Lung (tissue), 12 donors: Measurements from ENCODE around the gene FBLN1. TPM values are rescaled to one million over a fixed set of nuclear protein-coding genes. Genes with fewer than 3 reads are reported as not detected.
A peak's percentile ranks its signal among the peaks of the same experiment; 100 is the strongest.

Experiments used
- ATAC-seq: fragments of 200-7000 bp; cut with Tn5 transposase; one replicate; pipeline ENCODE4 v1.9.1; 2020; ENCODE audit warnings: moderate number of reproducible peaks; ENCODE audit not compliant: insufficient read depth, low FRiP score
- DNase-seq, 3 donors: peaks; one replicate each; pipeline ENCODE4 v3.0.0-alpha.2; 2013 to 2017
- H3K27ac ChIP-seq, 2 donors: one replicate each; pipeline ENCODE4 v1.5.1; 2013; ENCODE audit warnings: mild to moderate bottlenecking in 2 of 2, moderate library complexity in 2 of 2, control low read depth in 1 of 2, inconsistent platforms in 1 of 2, low read depth in 1 of 2, low read length in 1 of 2
- H3K27me3 ChIP-seq, 3 donors: one replicate each; pipeline ENCODE4 v1.5.1; 2013; ENCODE audit warnings: low read length in 2 of 3; ENCODE audit not compliant: control insufficient read depth in 3 of 3, insufficient read depth in 3 of 3
- H3K36me3 ChIP-seq, 4 donors: one replicate each; pipeline ENCODE4 v1.5.1; 2013; ENCODE audit warnings: low read length in 4 of 4, mild to moderate bottlenecking in 1 of 4, moderate library complexity in 1 of 4; ENCODE audit not compliant: control insufficient read depth in 4 of 4, insufficient read depth in 4 of 4
- H3K4me1 ChIP-seq, 5 donors: one replicate each; pipeline ENCODE4 v1.5.1; 2013; ENCODE audit warnings: low read length in 5 of 5, mild to moderate bottlenecking in 2 of 5, moderate library complexity in 1 of 5; ENCODE audit not compliant: control insufficient read depth in 5 of 5, insufficient read depth in 5 of 5
- H3K4me3 ChIP-seq: one replicate; pipeline ENCODE4 v1.5.1; 2013; ENCODE audit warnings: mild to moderate bottlenecking, control low read depth, moderate library complexity
- H3K9ac ChIP-seq, 2 donors: one replicate each; pipeline ENCODE4 v1.5.1; 2013; ENCODE audit warnings: low read length in 2 of 2, control low read depth in 1 of 2; ENCODE audit not compliant: insufficient read depth in 1 of 2
- H3K9me3 ChIP-seq, 4 donors: one replicate each; pipeline ENCODE4 v1.5.1; 2013; ENCODE audit warnings: low read length in 3 of 4, mild to moderate bottlenecking in 1 of 4, moderate library complexity in 1 of 4; ENCODE audit not compliant: control insufficient read depth in 4 of 4, insufficient read depth in 3 of 4
- WGBS, 2 donors: extraction: QIAGEN DNeasy Blood & Tissue Kit; methylation state at CpG; one replicate each; pipeline ENCODE4 v1.1.7; 2013; 5-methylcytosine and 5-hydroxymethylcytosine counted together
- polyA plus RNA-seq, 2 donors: library from polyadenylated mRNA; stranded (reverse); fragments of 200-250 nt; gene quantifications; one replicate each; pipeline ENCODE4 v1.2.1, GENCODE V29; 2013
- total RNA-seq, 2 donors: library from RNA; depleted of rRNA in 1 of 2; stranded (reverse); fragments of >200 nt in 1 of 2; gene quantifications; one replicate each; pipeline ENCODE4 v1.2.1, GENCODE V29; 2014 to 2021
- TF ChIP-seq, protein P1 (sequence below): IDR thresholded peaks from 2 replicates; pipeline ENCODE4 v1.5.1; 2012; ENCODE audit warnings: mild to moderate bottlenecking; ENCODE audit errors: control extremely low read depth, extremely low read depth
- donor health status: control.
- donor health status: control.
- donor health status: Bipolar disorder and iron deficiency.
- donor health status: healthy.
- donor health status: DM: yes; HTN: yes; CAD: no.

FBLN1 gene
- total and polyA plus RNA-seq, 4 donors: 82.7 to 357 (median 233) TPM

DNA sequence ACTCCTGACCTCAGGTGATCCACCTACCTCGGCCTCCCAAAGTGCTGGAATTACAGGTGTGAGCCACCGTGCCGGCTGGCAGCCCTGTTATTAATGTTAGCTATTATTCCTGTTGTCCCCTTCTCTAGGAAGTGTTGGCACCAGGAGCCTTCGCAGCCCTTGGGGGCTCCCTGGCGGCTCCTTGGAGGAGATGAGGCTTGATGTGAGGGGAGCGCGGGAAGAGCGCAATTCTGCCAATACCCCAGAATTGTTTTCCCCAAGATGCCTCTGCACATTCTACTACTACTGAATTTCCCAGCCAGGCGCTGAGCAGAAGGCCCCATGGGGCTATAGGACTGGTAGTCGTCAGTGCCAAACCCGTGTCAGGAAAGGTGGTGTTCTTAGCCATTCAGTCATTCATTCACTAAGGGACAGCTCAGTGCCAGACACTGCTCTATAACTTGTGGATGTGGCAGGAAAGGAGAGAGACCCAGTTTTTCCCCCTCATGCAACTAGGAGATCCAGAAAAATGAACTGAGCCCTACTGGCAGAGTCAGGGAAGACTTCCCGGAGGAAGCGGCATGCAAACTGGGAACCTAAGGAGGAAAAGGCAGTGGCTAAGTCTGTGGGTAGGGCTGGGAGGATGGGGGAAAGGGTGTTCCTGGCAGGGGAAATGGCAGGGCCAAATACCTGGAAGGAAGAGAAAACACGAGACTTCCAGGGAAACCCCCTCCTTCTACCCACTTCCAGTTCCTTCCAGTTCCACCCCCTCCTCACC is 3.5 kb downstream of the FBLN1 start:
- peaks cover 0 to 2% (median 0%) of the 10 kb centered on the region in 4 donors for H3K9me3 ChIP-seq
- WGBS, 2 donors: 87 to 88% methylated on average over 14 of the region's 14 CpGs
- peaks cover 0 to 27% (median 8%) of the 10 kb centered on the region in 4 donors for H3K36me3 ChIP-seq
- no peak overlapping the region for H3K4me3 ChIP-seq
- TF ChIP-seq, protein P1, sequence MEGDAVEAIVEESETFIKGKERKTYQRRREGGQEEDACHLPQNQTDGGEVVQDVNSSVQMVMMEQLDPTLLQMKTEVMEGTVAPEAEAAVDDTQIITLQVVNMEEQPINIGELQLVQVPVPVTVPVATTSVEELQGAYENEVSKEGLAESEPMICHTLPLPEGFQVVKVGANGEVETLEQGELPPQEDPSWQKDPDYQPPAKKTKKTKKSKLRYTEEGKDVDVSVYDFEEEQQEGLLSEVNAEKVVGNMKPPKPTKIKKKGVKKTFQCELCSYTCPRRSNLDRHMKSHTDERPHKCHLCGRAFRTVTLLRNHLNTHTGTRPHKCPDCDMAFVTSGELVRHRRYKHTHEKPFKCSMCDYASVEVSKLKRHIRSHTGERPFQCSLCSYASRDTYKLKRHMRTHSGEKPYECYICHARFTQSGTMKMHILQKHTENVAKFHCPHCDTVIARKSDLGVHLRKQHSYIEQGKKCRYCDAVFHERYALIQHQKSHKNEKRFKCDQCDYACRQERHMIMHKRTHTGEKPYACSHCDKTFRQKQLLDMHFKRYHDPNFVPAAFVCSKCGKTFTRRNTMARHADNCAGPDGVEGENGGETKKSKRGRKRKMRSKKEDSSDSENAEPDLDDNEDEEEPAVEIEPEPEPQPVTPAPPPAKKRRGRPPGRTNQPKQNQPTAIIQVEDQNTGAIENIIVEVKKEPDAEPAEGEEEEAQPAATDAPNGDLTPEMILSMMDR: no peak
- H3K4me1 ChIP-seq: peaks cover 0 to 62% (median 18%) of the 10 kb centered on the region in 5 donors
- no peak for DNase-seq
- no peaks in the 10 kb centered on the region for H3K27me3 ChIP-seq
- H3K9ac ChIP-seq: no peak overlapping the region
- no peak for ATAC-seq
- no peak overlapping the region for H3K27ac ChIP-seq

DNA sequence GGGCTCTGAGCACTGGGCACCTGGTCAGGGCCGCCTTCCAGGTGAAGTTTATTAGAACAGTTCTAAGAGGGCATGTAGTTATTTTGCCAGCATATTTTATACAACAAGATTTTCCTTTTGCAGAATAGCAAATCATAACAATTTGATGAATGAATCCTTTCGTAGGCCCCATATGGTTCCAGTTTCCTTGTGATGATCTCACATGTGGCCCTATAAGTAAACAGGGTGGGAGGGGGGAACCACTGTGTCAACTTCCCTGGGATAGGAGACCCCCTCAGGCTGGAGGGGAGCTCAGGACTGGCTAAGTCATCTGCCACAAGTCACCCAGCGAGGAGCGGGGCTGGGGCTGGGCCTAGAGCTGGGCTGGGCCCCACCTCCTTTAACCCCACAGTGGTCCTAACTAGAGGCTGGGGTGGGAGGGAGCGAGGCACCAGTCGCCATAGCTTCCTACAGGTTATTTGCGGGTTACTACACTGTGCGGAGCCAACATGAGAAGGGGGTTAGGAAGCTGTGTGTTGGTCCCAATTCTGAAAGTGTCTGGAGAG is 4.2 kb downstream of the FBLN1 start:
- ATAC-seq (no peak), DNase-seq (peak in 1 of 3 donors; percentile 13)
- 77 to 86% methylated on average over 8 of the region's 8 CpGs for WGBS, 2 donors
- Histone ChIP-seq H3K27me3 (no peaks in the 10 kb centered on the region), H3K9ac (no peak overlapping the region), H3K9me3 (no peaks in the 10 kb centered on the region), H3K4me3 (no peak overlapping the region), H3K27ac (no peak overlapping the region), H3K36me3 (peaks cover 0 to 27% (median 8%) of the 10 kb centered on the region in 4 donors), H3K4me1 (peaks cover 0 to 66% (median 19%) of the 10 kb centered on the region in 5 donors)
- TF ChIP-seq, protein P1: no peak

DNA sequence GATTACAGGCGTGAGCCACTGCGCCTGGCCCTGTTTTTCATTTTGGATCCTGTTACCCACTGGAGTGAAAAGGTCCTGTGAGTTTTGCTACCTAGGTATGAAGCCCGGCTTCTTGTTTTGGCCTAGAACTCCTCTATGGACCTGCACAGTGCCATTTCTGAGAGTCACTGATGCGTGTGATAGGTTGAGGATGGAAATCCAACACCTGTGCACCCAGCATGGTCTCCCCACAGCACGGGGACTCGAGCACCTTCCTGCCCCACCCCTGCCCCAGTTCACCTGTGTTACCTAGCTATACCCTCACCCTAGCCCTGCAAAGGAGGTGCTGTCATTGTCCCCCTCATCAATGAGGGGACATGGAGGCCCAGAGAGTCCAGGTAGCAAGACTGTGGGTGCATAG is 5.1 kb downstream of the FBLN1 start:
- peak in 1 of 3 donors; percentile 8 for DNase-seq
- TF ChIP-seq, protein P1: no peak
- ATAC-seq: no peak
- H3K27me3 ChIP-seq: no peaks in the 10 kb centered on the region
- no peaks in the 10 kb centered on the region for H3K9me3 ChIP-seq
- H3K9ac ChIP-seq: no peak overlapping the region
- H3K36me3 ChIP-seq: peaks cover 0 to 27% (median 8%) of the 10 kb centered on the region in 4 donors
- H3K4me3 ChIP-seq: no peak overlapping the region
- peaks cover 0 to 70% (median 27%) of the 10 kb centered on the region in 5 donors for H3K4me1 ChIP-seq
- H3K27ac ChIP-seq: peak overlapping the region in 1 of 2 donors; percentile 1
- WGBS, 2 donors: 86 to 94% methylated on average over 6 of the region's 6 CpGs
